Vagina (tissue), 2 donors: ENCODE data around the gene ZDHHC1.

Experiments
- POLR2A ChIP-seq, 2 donors: fragments of 450-650 bp; IDR thresholded peaks; one replicate each; pipeline ENCODE4 v1.6.1; 2017; ENCODE audit warnings: antibody characterized with exemption in 2 of 2, mild to moderate bottlenecking in 2 of 2, moderate library complexity in 2 of 2
- POLR2AphosphoS5 ChIP-seq, 2 donors: sonication (generic); formaldehyde crosslinking; IDR thresholded peaks; one replicate each; pipeline ENCODE4 v1.9.0; 2017; ENCODE audit warnings: antibody characterized with exemption in 2 of 2, mild to moderate bottlenecking in 2 of 2, low read depth in 1 of 2; ENCODE audit not compliant: insufficient read depth in 1 of 2
- TF ChIP-seq, protein P1 (sequence below), 3 experiments: fragments of 450-650 bp in 2 of 3; fragments of 200-600 bp in 1 of 3; sonication (generic) in 1 of 3; IDR thresholded peaks; one replicate each; pipeline ENCODE4 v1.5.1; 2017 to 2019; ENCODE audit warnings: antibody characterized with exemption in 3 of 3, mild to moderate bottlenecking in 2 of 3, moderate library complexity in 2 of 3

- TF ChIP-seq, protein P1, sequence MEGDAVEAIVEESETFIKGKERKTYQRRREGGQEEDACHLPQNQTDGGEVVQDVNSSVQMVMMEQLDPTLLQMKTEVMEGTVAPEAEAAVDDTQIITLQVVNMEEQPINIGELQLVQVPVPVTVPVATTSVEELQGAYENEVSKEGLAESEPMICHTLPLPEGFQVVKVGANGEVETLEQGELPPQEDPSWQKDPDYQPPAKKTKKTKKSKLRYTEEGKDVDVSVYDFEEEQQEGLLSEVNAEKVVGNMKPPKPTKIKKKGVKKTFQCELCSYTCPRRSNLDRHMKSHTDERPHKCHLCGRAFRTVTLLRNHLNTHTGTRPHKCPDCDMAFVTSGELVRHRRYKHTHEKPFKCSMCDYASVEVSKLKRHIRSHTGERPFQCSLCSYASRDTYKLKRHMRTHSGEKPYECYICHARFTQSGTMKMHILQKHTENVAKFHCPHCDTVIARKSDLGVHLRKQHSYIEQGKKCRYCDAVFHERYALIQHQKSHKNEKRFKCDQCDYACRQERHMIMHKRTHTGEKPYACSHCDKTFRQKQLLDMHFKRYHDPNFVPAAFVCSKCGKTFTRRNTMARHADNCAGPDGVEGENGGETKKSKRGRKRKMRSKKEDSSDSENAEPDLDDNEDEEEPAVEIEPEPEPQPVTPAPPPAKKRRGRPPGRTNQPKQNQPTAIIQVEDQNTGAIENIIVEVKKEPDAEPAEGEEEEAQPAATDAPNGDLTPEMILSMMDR (IDR thresholded peaks at IDR 0.05) = no peak
- TF ChIP-seq POLR2A (IDR thresholded peaks at IDR 0.05) = no peak
- TF ChIP-seq POLR2AphosphoS5 (IDR thresholded peaks at IDR 0.05; ENCODE audit: insufficient read depth in 1 of 2, low read depth in 1 of 2) = no peak
These were observed 24.6 kb downstream of the ZDHHC1 start for GRCh38 chr16:67391424-67392300.
